Medulla oblongata (tissue), 1 donor: ENCODE measurements around the gene KCNAB2.

ENCODE experiments used
- DNase-seq: peaks from one replicate; pipeline ENCODE4 v3.0.0-alpha.2; 2015; ENCODE audit errors: extremely low spot score

Gene KCNAB2

DNA sequence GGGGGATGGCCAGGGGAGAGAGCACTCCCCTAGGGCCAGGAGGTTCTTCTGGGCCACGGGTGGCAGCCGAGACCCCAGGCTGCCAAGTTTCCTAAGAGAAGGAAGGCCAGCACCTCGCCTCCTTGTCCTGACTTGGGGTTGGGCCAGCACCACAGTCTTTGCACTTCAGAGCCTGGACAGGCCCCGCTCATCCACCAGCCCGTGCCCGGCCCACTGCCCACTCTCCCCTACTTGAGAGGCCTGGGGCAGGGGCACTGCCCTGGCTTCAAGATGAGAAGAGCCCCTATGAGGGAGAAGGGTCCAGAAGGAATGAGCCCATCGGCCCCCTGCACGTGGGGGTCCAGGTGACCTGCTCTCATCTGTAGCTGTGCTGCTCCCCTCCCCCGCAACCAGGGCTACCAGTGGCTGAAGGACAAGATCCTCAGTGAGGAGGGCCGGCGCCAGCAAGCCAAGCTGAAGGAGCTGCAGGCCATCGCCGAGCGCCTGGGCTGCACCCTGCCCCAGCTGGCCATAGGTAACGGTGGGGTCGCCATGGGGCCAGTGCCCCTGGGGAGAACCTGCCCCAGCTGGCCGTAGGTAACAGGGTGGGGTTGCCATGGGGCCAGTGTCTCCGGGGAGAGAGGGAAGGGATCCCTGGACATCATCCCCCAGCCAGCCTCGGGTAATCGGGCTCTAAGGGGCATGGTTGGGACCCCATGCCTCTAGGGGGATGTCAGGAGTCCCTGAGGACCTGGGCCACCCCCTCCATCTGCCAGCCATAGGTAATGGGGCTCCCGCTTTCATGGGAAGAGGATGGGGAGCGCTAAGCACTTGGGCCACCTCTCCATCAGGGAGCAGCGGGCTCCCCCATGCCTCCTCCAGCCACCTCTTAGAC lies 50.8 kb downstream of the KCNAB2 start:
- no peak for DNase-seq

- DNase-seq, result no peak
Observed at GRCh38 chr1:6097117-6097595, 51.5 kb downstream of the KCNAB2 start.

DNA sequence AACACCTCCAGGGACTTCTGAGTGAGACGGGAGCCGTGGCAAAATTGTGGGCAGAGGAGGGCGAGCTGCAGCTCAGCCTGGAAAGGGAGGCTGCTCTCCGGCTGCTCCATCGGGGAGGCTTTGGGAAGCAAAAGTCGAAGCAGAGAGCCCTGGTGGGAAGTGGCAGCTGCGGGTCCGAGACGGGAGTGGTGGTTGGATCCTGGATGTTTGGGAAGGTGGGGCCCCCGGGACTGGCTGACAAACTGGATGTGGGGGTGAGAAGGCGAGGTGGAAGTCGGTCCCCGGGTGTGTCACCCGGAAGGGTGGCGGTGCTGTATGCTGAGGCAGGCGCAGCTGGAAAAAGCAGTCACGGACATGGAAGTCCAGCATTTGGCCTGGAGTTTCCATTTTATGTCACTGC lies 52.1 kb downstream of the KCNAB2 start:
- no peak for DNase-seq

- no peak for DNase-seq
Observed at GRCh38 chr1:6098303-6099215, 52.9 kb downstream of the KCNAB2 start.

- DNase-seq, result no peak
Observed at GRCh38 chr1:6099297-6099696, 53.6 kb downstream of the KCNAB2 start.

DNA sequence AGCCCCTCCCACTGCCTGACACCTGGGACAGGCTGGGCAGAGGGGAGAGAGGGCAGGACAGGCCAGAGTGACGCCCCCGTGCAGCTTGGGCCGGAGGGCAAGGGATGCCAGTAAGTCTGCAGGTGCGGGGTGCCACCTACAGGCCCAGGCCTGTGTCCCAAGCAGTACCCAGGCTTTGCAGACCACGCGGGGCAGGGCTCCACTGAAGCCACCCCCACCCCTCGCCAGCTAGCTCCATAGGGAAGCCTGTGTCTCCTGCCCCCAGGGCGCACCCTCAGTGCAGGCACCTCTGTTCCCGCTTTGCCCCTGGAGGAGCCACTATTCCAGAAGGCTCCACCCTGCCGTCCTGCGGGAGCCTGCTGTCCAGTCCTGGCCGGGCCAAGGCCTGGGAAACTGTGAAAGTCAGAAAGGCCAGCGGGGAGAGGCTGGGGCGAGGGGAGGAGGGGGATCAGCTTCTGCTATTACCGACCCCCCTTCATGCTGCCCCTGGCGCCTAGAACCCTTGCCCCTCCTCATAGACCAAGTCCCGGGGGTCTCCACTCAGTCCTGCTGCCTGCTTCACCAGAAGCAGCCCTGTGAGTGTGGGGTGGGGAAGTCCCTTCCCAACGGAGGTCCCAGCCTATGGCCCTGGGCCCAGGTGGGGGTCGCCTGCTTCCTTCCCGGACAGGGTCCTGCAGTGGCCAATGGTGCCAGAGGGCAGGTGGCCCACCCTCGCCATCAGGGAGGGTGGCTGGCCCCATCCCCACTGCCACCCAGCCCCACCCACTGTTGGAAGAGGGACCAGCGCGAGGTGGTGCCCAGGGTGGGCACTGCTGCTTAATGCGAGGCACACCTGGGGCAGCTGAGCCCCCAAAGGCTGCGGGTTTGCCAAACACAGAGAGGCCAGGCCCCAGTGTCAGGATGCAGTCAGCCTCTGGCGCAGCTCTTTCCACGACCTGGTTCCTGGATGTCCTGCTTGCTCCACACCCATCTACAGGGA lies 54.4 kb downstream of the KCNAB2 start:
- no peak for DNase-seq

DNA sequence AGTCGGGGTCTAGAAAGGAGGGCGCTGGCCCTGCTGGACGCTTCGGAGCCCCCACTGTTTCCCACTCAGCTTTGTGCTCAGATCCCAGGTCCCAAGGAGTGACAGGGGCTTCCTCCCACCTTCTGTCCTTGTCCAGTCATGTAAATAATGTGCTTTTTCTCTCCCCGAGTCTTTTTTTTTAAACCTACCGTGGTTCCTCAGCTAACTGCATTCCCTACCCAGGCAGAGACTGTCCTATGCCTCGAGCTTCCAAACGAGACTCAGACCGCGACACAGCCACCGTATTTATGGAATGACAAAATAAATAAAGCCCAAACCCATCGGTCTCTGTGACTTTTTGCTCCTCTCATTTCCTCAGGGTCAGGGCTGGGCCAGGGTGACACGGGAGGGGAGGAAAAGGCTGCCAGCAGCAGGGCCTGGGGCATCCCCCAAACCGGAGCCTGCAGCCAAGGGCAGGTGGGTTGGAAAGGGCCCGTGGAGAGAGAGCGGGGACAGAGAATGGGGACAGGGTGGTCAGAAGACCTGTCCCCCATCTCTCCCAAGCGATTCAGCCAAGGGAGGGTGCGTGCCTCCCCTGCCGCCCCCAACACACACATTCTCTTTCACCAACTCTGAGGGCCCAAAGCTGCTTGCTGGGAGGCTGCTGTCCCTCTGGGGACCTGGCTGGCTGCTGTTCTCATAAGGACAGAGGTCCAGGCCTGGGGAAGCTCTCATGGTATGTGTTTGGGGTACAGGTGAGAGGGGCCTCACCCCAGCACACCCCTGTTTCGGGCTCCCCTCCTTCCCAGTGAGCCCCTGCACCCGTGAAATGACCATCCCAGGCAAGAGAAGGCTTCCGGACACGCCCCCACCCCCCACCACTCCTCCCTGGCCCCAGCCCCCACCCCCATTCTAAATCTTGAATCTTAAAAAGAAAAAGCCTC lies 55.4 kb downstream of the KCNAB2 start:
- DNase-seq, result no peak

GRCh38 chr1:6101826-6102531 lies 56.3 kb downstream of the KCNAB2 start:
- no peak for DNase-seq

- DNase-seq, result no peak
Observed at GRCh38 chr1:6102532-6102845, 56.8 kb downstream of the KCNAB2 start.

- DNase-seq, result no peak
Observed at GRCh38 chr1:6103111-6103853, 57.6 kb downstream of the KCNAB2 start.

DNA sequence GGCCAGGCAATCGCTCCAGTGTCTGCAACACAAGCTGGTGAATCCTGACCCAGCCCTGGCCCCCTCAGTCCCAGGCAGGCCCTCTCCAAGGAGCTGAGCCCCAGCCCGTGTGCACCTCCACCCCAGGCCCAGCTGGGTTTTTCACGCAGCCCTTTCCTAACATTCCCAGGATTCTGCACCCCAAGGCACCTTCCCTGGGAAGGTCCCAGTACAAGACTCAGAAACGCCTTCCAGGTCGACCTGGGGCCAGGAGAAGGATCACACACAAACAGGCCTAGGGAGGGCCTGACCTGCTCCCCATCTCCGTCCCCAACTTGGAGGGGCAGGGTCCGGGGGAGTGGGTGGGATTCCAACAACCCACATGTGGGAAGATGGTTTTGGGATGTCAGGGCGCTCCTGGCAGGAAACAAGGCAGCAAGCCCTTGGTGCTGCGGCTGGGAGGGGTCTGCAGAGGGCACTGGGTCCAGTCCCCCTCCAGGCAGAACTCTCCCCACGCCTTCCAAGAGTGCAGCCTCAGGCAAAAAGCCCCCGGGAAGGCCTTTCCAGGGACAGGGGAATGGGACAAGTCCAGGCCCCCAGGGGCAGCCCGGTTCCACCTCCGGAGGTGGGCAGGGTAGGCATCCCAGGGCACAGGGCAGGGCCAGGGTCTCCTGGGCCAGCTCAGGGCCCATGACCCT lies 58.3 kb downstream of the KCNAB2 start:
- DNase-seq, result no peak

GRCh38 chr1:6104631-6105030 lies 58.9 kb downstream of the KCNAB2 start:
- DNase-seq, result no peak

- DNase-seq, result no peak
Observed at GRCh38 chr1:6105218-6105679, 59.6 kb downstream of the KCNAB2 start.

GRCh38 chr1:6105763-6106162 lies 60.1 kb downstream of the KCNAB2 start:
- no peak for DNase-seq

- DNase-seq, result no peak
Observed at GRCh38 chr1:6106321-6106731, 60.6 kb downstream of the KCNAB2 start.

GRCh38 chr1:6106977-6107376 lies 61.3 kb downstream of the KCNAB2 start:
- DNase-seq, result no peak

DNA sequence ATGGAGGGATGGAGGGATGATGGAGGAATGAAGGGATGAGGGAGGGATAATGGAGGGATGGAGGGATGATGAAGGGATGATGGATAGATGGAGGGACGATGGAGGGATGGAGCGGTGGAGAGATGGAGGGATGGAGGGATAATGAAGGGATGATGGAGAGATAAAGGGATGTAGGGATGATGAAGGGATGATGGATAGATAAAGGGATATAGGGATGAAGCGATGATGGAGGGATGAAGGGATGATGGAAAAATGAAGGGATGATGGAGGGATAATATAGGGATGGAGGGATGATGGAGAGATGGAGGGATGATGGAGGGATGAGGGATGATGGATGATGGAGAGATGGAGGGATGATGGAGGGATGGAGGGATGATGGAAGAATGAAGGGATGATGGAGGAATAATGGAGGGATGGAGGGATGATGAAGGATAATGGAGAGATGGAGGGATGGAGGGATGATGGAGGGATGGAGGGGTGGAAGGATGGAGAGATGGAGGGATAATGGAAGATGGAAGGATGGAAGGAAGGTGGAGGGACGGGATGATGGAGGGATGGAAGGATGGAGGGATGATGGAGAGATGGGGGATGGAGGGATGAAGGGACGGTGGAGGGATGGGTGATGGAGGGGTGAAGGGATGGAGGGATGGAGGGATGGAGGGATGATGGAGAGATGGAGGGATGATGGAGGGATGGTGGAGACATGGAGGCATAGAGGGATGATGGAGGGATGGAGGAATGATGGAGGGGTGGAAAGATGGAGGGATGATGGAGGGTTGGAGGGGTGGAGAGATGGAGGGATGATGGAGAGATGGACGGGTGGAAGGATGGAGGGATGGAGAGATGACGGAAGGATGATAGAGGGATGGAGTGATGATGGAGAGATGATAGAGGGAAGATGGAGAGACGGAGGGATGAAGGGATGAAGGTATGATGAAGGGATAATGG lies 62.0 kb downstream of the KCNAB2 start:
- DNase-seq, result no peak
